ENCODE data around the gene TMEM255B. TPM values are rescaled to one million over a fixed set of nuclear protein-coding genes. Genes with fewer than 3 reads are reported as not detected.
A peak's percentile ranks its signal among the peaks of the same experiment; 100 is the strongest.

The TMEM255B gene
- total RNA-seq, 1 experiment from 2014 or later = 2.8 TPM

DNA sequence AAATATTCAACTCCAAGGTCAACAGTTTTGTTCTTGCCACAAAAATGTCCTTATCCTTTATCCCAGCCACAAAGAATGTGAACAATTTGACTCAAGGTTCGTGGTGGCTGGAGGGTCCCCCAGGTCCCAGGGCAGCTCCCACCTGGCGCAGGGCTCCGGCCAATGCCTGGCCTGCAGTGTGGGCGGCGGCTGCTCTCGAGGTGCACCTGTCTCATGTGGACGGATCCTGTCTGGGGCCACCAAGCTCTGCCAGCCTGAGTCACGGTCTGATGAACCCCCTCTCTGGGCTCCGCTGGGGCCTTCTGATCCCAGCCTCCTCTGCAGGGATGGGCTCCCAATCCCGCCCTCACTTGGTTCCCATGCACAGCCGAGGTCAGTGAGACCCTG, 55.4 kb downstream of the TMEM255B start:
- H2AK5ac ChIP-seq (ENCODE audit: insufficient read length, low read length) = no peak overlapping the region
- DNase-seq = no peak
- H4K20me1 ChIP-seq (ENCODE audit: control insufficient read depth, insufficient read depth, insufficient read length) = no peaks in the 10 kb centered on the region
- no peak overlapping the region for H3K18ac ChIP-seq (ENCODE audit: insufficient read length, low read depth, low read length)
- no peak overlapping the region for H3K27ac ChIP-seq (ENCODE audit: insufficient read length, low read depth, low read length)
- H3K9ac ChIP-seq (ENCODE audit: extremely low read depth, insufficient read length, low read length) = no peak overlapping the region
- no peak overlapping the region for H2BK120ac ChIP-seq (ENCODE audit: low read depth, low read length, poor library complexity, severe bottlenecking)
- no peak overlapping the region for H2BK12ac ChIP-seq (ENCODE audit: insufficient read length, low read depth, low read length)
- no peaks in the 10 kb centered on the region for H3K23me2 ChIP-seq (ENCODE audit: insufficient read length, low read depth, low read length, poor library complexity, severe bottlenecking)
- H3K27ac Mint-ChIP-seq = peak overlapping the region in 1 of 3 experiments; percentile 54; a peak in 1 of 7 replicates
- H3K27me3 Mint-ChIP-seq (ENCODE audit: low read depth) = no peaks in the 10 kb centered on the region
- no peak overlapping the region for H3K56ac ChIP-seq (ENCODE audit: insufficient read length, low read depth, low read length)
- no peak overlapping the region for H3K14ac ChIP-seq (ENCODE audit: insufficient read depth, low read length)
- H2AFZ ChIP-seq (ENCODE audit: low read length) = no peak overlapping the region
- H3K9me3 Mint-ChIP-seq = peaks cover 7% of the 10 kb centered on the region in 2 experiments; a peak in 4 of 5 replicates
- no peak overlapping the region for H3K4me2 ChIP-seq (ENCODE audit: insufficient read depth, insufficient read length, low read length)
- no peaks in the 10 kb centered on the region for H3K27me3 ChIP-seq (ENCODE audit: insufficient read depth, low read length)
- H3K79me1 ChIP-seq (ENCODE audit: insufficient read depth, low read depth, low read length, poor library complexity, severe bottlenecking) = no peaks in the 10 kb centered on the region
- no peak overlapping the region for H3K4me3 Mint-ChIP-seq
- no peak overlapping the region for H2BK15ac ChIP-seq (ENCODE audit: low read depth, low read length)
- H2BK20ac ChIP-seq (ENCODE audit: low read depth, low read length, poor library complexity, severe bottlenecking) = no peak overlapping the region
- no peak overlapping the region for H4K91ac ChIP-seq (ENCODE audit: insufficient read length, low read depth, low read length)
- H3K4me1 Mint-ChIP-seq = peaks cover 3 to 8% of the 10 kb centered on the region in 2 experiments; a peak in 3 of 4 replicates
- H3K23ac ChIP-seq (ENCODE audit: insufficient read length, low read depth, low read length) = no peak overlapping the region
- H2BK5ac ChIP-seq (ENCODE audit: insufficient read length, low read length) = no peak overlapping the region
- H3K4ac ChIP-seq (ENCODE audit: low read depth, low read length) = no peak overlapping the region
- H4K8ac ChIP-seq (replicated peaks; ENCODE audit: insufficient read length, low read depth, low read length) = no peak overlapping the region
- H3T11ph ChIP-seq (ENCODE audit: low read length) = no peak overlapping the region
- no peaks in the 10 kb centered on the region for H3K79me2 ChIP-seq (ENCODE audit: insufficient read depth, low read length)
- peaks cover 0 to 2% (median 1%) of the 10 kb centered on the region in 3 experiments; a peak in 4 of 7 replicates for H3K36me3 Mint-ChIP-seq (ENCODE audit: insufficient read depth in 1 of 3, low read depth in 3 of 3)
- WGBS (ENCODE audit: extremely low coverage, insufficient read length, low lambda C conversion rate) = no CpG with 5 or more reads among the region's 11 CpGs
- H3K4me1 ChIP-seq (ENCODE audit: insufficient read depth, low read length) = no peaks in the 10 kb centered on the region
- H3K9me3 ChIP-seq (ENCODE audit: control insufficient read depth, low read depth, low read length) = no peaks in the 10 kb centered on the region
- H4K5ac ChIP-seq (ENCODE audit: insufficient read length, low read depth, low read length) = no peak overlapping the region
- TF ChIP-seq, protein P1, sequence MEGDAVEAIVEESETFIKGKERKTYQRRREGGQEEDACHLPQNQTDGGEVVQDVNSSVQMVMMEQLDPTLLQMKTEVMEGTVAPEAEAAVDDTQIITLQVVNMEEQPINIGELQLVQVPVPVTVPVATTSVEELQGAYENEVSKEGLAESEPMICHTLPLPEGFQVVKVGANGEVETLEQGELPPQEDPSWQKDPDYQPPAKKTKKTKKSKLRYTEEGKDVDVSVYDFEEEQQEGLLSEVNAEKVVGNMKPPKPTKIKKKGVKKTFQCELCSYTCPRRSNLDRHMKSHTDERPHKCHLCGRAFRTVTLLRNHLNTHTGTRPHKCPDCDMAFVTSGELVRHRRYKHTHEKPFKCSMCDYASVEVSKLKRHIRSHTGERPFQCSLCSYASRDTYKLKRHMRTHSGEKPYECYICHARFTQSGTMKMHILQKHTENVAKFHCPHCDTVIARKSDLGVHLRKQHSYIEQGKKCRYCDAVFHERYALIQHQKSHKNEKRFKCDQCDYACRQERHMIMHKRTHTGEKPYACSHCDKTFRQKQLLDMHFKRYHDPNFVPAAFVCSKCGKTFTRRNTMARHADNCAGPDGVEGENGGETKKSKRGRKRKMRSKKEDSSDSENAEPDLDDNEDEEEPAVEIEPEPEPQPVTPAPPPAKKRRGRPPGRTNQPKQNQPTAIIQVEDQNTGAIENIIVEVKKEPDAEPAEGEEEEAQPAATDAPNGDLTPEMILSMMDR (conservative IDR thresholded peaks at IDR 0.05) = no peak

Measured in H9 (cell line).